Right lobe of liver (tissue), 4 donors: ENCODE results near the gene PAX5.

ENCODE experiments used
- POLR2A ChIP-seq: fragments of 450-650 bp; IDR thresholded peaks from one replicate; pipeline ENCODE4 v1.6.1; 2017; ENCODE audit warnings: antibody characterized with exemption, mild to moderate bottlenecking
- TF ChIP-seq, protein P1 (sequence below), 4 donors: fragments of 200-600 bp in 3 of 4; fragments of 450-650 bp in 1 of 4; IDR thresholded peaks; one replicate each; pipeline versions ENCODE4 v1.5.1 to v1.8.0; 2016 to 2022; ENCODE audit warnings: antibody characterized with exemption in 4 of 4, mild to moderate bottlenecking in 2 of 4
- donor health status: DM: no; HTN: no; CAD: no.
- donor health status: DM: no; HTN: no; CAD: no.
- donor health status: DM: no; HTN: yes; CAD: no.

GRCh38 chr9:37005517-37006140 is 28.4 kb downstream of the PAX5 start:
- TF ChIP-seq, protein P1, sequence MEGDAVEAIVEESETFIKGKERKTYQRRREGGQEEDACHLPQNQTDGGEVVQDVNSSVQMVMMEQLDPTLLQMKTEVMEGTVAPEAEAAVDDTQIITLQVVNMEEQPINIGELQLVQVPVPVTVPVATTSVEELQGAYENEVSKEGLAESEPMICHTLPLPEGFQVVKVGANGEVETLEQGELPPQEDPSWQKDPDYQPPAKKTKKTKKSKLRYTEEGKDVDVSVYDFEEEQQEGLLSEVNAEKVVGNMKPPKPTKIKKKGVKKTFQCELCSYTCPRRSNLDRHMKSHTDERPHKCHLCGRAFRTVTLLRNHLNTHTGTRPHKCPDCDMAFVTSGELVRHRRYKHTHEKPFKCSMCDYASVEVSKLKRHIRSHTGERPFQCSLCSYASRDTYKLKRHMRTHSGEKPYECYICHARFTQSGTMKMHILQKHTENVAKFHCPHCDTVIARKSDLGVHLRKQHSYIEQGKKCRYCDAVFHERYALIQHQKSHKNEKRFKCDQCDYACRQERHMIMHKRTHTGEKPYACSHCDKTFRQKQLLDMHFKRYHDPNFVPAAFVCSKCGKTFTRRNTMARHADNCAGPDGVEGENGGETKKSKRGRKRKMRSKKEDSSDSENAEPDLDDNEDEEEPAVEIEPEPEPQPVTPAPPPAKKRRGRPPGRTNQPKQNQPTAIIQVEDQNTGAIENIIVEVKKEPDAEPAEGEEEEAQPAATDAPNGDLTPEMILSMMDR (IDR thresholded peaks at IDR 0.05), result no peak
- no peak for TF ChIP-seq POLR2A
